Loucy (cell line): ENCODE measurements around the gene ASCL2.

Experiments
- H2AFZ ChIP-seq: fragments of 200-600 bp; sonication (generic); 2 replicates; pipeline ENCODE4 v1.6.0; 2016; ENCODE audit warnings: antibody characterized with exemption, mild to moderate bottlenecking, low read length, moderate library complexity
- H3F3A ChIP-seq: fragments of 200-600 bp; 2 replicates; pipeline ENCODE4 v1.6.0; 2016; ENCODE audit warnings: antibody characterized with exemption, low read depth, mild to moderate bottlenecking
- H3K27me3 ChIP-seq: fragments of 200-600 bp; sonication (generic); 2 replicates; pipeline ENCODE4 v1.6.1; 2014; ENCODE audit warnings: low read length, mild to moderate bottlenecking; ENCODE audit not compliant: insufficient read depth, poor library complexity, severe bottlenecking
- H3K36me3 ChIP-seq: fragments of 200-600 bp; sonication (generic); 2 replicates; pipeline ENCODE4 v1.6.1; 2016; ENCODE audit warnings: low read length; ENCODE audit not compliant: insufficient read depth
- H3K4me1 ChIP-seq: fragments of 200-600 bp; sonication (generic); 2 replicates; pipeline ENCODE4 v1.5.1; 2014; ENCODE audit warnings: low read length, mild to moderate bottlenecking; ENCODE audit not compliant: insufficient read depth, poor library complexity, severe bottlenecking
- H3K4me2 ChIP-seq: fragments of 200-600 bp; sonication (generic); 2 replicates; pipeline ENCODE4 v1.6.0; 2014; ENCODE audit warnings: antibody characterized with exemption, low read length, low read depth, mild to moderate bottlenecking; ENCODE audit not compliant: poor library complexity, severe bottlenecking
- H3K4me3 ChIP-seq: fragments of 200-600 bp; sonication (generic); 2 replicates; pipeline ENCODE4 v1.5.1; 2014; ENCODE audit warnings: low read length, mild to moderate bottlenecking, mixed read lengths; ENCODE audit not compliant: poor library complexity, severe bottlenecking
- H3K79me2 ChIP-seq: fragments of 200-600 bp; sonication (generic); 2 replicates; pipeline ENCODE4 v1.6.1; 2014; ENCODE audit warnings: low read length; ENCODE audit not compliant: insufficient read depth
- H3K9ac ChIP-seq: fragments of 200-600 bp; sonication (generic); 2 replicates; pipeline ENCODE4 v1.6.0; 2014; ENCODE audit warnings: mild to moderate bottlenecking, low read depth, low read length, moderate library complexity; ENCODE audit not compliant: poor library complexity, severe bottlenecking
- H3K9me2 ChIP-seq: fragments of 200-600 bp; sonication (generic); replicated peaks from 2 replicates; pipeline ENCODE4 v1.6.1; 2016; ENCODE audit warnings: low read depth, low read length, mixed read lengths
- H3K9me3 ChIP-seq: fragments of 200-600 bp; sonication (generic); 2 replicates; pipeline ENCODE4 v1.6.1; 2014; ENCODE audit warnings: mild to moderate bottlenecking, antibody characterized with exemption, low read length, low read depth; ENCODE audit not compliant: insufficient read depth
- H4K20me1 ChIP-seq: fragments of 200-600 bp; sonication (generic); 2 replicates; pipeline ENCODE4 v1.6.0; 2014; ENCODE audit warnings: antibody characterized with exemption, low read length, mild to moderate bottlenecking; ENCODE audit not compliant: insufficient read depth, poor library complexity, severe bottlenecking
- EZH2phosphoT487 ChIP-seq: fragments of 200-600 bp; IDR thresholded peaks from 2 replicates; pipeline ENCODE4 v1.6.1; 2018; ENCODE audit warnings: antibody characterized with exemption, mild to moderate bottlenecking, moderate library complexity, borderline replicate concordance
- TF ChIP-seq, protein P1 (sequence below): fragments of 200-600 bp; sonication (generic); conservative IDR thresholded peaks from 2 replicates; pipeline ENCODE4 v1.5.1; 2014; ENCODE audit warnings: mild to moderate bottlenecking, antibody characterized with exemption, low read length

ASCL2 gene

DNA sequence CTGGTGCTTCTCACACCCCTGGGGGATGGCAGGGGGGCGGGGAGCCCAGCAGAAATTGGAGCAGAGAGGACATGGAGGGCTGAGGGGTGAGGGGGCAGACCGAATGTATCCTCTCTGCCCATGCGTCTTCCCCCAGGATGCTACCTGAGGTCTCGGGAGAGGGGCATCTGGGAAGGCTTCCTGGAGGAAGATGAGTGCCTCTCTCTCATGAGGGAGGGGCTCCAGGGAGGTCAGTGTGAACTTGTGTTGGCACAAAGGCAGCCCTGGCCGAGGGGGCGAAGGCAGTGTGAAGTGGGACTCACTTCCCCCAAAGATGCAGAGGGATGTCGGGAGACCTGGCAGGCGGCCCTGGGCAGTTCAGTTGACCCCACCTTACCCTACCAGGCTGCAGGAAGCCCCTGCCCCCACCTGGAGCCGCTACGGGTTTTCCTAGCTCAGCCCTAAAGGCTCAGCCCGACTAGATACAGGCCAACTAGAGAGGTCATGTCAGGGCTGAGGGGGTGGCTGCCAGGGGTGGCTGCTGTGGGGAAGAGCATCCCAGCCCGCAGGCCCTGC lies 10.4 kb downstream of the ASCL2 start:
- H2AFZ ChIP-seq, result no peak overlapping the region
- TF ChIP-seq, protein P1, sequence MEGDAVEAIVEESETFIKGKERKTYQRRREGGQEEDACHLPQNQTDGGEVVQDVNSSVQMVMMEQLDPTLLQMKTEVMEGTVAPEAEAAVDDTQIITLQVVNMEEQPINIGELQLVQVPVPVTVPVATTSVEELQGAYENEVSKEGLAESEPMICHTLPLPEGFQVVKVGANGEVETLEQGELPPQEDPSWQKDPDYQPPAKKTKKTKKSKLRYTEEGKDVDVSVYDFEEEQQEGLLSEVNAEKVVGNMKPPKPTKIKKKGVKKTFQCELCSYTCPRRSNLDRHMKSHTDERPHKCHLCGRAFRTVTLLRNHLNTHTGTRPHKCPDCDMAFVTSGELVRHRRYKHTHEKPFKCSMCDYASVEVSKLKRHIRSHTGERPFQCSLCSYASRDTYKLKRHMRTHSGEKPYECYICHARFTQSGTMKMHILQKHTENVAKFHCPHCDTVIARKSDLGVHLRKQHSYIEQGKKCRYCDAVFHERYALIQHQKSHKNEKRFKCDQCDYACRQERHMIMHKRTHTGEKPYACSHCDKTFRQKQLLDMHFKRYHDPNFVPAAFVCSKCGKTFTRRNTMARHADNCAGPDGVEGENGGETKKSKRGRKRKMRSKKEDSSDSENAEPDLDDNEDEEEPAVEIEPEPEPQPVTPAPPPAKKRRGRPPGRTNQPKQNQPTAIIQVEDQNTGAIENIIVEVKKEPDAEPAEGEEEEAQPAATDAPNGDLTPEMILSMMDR, result no peak
- TF ChIP-seq EZH2phosphoT487, result no peak

DNA sequence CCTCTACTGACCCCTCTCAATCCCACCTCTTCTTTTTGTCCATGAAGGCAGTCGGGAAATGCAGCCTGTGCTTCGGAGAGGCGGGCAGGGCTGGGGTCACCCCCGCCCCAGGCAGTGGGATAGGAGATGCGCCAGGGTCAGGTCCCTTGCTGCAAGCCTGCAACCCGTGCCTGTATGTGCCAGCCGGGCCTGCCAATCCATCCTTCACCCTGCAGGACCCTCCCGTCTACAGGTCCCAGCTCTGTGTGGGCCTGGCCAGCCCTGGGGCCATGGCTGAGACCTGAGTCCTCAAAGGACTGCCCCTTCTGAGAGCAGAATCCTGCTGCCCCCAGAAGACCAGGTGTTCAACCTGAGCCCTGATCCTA lies 10.9 kb downstream of the ASCL2 start:
- Histone ChIP-seq H3K9me2 (no peaks in the 10 kb centered on the region), H3K4me2 (no peak overlapping the region), H3F3A (no peaks in the 10 kb centered on the region), H3K36me3 (no peaks in the 10 kb centered on the region), H3K27me3 (no peaks in the 10 kb centered on the region), H3K9ac (no peak overlapping the region), H3K9me3 (no peaks in the 10 kb centered on the region), H3K4me1 (no peaks in the 10 kb centered on the region), H2AFZ (no peak overlapping the region), H3K4me3 (no peak overlapping the region), H3K79me2 (no peaks in the 10 kb centered on the region), H4K20me1 (no peaks in the 10 kb centered on the region)
- TF ChIP-seq, protein P1, result no peak
- TF ChIP-seq EZH2phosphoT487, result no peak

More for the DNA sequence above, 10.4 kb downstream of the ASCL2 start:
- no peaks in the 10 kb centered on the region for H3K9me3 ChIP-seq
- no peak overlapping the region for H3K4me3 ChIP-seq
- no peak overlapping the region for H3K9ac ChIP-seq
- no peaks in the 10 kb centered on the region for H3F3A ChIP-seq
- no peaks in the 10 kb centered on the region for H3K36me3 ChIP-seq
- no peaks in the 10 kb centered on the region for H3K4me1 ChIP-seq
- H3K9me2 ChIP-seq, result no peaks in the 10 kb centered on the region
- H4K20me1 ChIP-seq, result no peaks in the 10 kb centered on the region
- no peaks in the 10 kb centered on the region for H3K79me2 ChIP-seq
- H3K4me2 ChIP-seq, result no peak overlapping the region
- no peaks in the 10 kb centered on the region for H3K27me3 ChIP-seq

DNA sequence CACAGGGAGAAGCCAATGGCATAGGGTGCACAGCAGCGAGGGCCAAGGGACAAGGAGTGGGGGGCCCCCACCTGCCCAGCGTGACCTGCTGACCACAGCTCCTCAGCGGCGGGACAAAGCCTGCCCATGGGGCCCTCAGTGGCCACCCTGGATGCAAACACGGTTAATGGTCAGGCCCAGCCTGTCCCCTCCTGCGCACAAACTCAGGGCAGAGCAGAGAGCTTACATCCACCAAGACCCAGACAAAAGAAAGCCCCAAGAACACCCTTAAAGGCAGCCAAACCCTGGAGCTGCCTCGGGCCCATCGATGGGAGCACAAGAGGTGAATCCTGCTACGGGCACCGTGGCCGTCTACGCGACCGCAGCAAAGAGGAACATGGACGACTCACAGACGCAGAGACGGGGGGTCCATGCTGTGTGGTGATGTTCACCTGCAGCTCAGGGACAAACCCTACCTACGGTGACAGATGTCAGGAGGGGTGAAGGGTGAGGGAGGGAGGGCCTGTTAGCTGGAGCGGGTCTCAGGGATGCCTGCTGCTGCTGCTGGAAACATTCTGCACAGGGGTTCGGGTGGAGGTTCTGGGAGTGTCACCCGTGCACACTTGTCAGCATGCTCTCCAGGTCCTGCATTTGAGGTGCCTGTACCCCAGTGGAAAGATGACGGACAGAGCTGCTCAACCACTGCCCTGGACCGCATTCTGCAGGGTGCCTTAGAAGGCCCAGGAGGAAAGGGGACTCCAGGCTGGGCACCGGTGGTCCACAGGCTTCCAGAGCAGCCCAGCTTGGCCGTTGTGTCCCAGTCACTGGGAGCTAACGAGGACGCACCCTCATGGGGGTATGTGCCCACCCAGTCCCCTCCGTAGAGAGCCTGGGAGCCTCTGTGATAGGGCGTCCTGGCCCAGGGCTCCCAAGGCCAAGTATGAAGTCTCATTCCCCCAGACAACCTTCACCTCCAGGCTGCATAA lies 11.6 kb downstream of the ASCL2 start:
- Histone ChIP-seq H4K20me1 (no peaks in the 10 kb centered on the region), H3K4me1 (no peaks in the 10 kb centered on the region), H3K9me2 (no peaks in the 10 kb centered on the region), H3K4me3 (no peak overlapping the region), H3K4me2 (no peak overlapping the region), H2AFZ (no peak overlapping the region), H3K9me3 (no peaks in the 10 kb centered on the region), H3K27me3 (no peaks in the 10 kb centered on the region), H3F3A (no peaks in the 10 kb centered on the region), H3K9ac (no peak overlapping the region), H3K79me2 (no peaks in the 10 kb centered on the region), H3K36me3 (no peaks in the 10 kb centered on the region)
- TF ChIP-seq, protein P1, result no peak
- TF ChIP-seq EZH2phosphoT487, result no peak
